ENCODE results near the gene ZIC5. TPM values are rescaled to one million over a fixed set of nuclear protein-coding genes. Genes with fewer than 3 reads are reported as not detected.

Gene ZIC5
- total RNA-seq, 1 experiment from 2014 or later: 0.66 TPM

DNA sequence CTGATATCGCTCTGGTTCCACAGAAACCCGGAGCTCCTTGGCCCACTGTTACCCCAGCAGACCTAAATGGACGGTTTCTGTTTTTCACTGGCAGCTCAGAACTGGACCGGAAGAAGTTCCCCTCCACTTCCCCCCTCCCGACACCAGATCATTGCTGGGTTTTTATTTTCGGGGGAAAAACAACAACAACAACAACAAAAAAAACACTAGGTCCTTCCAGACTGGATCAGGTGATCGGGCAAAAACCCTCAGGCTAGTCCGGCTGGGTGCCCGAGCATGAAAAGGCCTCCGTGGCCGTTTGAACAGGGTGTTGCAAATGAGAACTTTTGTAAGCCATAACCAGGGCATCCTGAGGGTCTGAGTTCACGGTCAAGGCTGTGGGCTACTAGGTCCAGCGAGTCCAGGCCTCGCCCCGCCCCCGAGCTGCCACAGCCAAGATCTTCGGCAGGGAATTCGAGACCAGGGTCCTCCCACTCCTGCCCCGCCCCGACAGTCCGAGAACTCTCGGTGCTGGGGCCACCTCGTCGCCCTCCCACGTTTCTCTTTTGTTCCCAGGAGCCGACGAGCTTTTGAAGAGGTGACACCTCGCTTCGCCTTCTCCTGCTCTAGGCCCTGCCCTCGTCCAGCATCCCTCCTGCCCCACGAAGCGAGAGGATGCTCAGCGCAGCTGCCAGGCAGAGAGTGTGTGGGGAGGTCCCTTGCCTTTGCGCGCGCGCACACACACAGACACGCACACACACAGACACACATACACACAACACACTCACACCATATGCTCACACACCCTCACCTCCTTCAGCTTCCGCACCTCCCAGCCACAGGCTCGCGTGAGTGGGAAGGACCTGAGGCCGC is 18.8 kb upstream of the ZIC5 start:
- Mint-ChIP-seq H3K36me3 (ENCODE audit: insufficient read depth, unreplicated experiment) (no peaks in the 10 kb centered on the region), H3K27me3 (ENCODE audit: insufficient read depth, unreplicated experiment) (peaks cover 29% of the 10 kb centered on the region), H3K4me3 (ENCODE audit: unreplicated experiment) (no peak overlapping the region), H3K4me1 (ENCODE audit: low read depth, unreplicated experiment) (no peaks in the 10 kb centered on the region), H3K9me3 (ENCODE audit: unreplicated experiment) (no peaks in the 10 kb centered on the region), H3K27ac (ENCODE audit: unreplicated experiment) (no peak overlapping the region)
- no TSS peak for BruUV-seq (replicated peaks)
- Histone ChIP-seq H3K4me3 (ENCODE audit: low read depth, low read length) (no peak overlapping the region), H3K36me3 (ENCODE audit: control insufficient read depth, insufficient read depth, low read length) (no peaks in the 10 kb centered on the region), H3K4me1 (no peaks in the 10 kb centered on the region), H3K9me3 (0 out of 2 replicates have a peak, but pooled peaks cover 2% of the 10 kb centered on the region), H3K27me3 (replicated peaks; ENCODE audit: control insufficient read depth, insufficient read depth, low read length) (peaks cover 3% of the 10 kb centered on the region)
- TF ChIP-seq, protein P1, sequence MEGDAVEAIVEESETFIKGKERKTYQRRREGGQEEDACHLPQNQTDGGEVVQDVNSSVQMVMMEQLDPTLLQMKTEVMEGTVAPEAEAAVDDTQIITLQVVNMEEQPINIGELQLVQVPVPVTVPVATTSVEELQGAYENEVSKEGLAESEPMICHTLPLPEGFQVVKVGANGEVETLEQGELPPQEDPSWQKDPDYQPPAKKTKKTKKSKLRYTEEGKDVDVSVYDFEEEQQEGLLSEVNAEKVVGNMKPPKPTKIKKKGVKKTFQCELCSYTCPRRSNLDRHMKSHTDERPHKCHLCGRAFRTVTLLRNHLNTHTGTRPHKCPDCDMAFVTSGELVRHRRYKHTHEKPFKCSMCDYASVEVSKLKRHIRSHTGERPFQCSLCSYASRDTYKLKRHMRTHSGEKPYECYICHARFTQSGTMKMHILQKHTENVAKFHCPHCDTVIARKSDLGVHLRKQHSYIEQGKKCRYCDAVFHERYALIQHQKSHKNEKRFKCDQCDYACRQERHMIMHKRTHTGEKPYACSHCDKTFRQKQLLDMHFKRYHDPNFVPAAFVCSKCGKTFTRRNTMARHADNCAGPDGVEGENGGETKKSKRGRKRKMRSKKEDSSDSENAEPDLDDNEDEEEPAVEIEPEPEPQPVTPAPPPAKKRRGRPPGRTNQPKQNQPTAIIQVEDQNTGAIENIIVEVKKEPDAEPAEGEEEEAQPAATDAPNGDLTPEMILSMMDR (IDR thresholded peaks at IDR 0.05; ENCODE audit: insufficient read depth in 1 of 2, low read depth in 1 of 2, low read length in 1 of 2, severe bottlenecking in 1 of 2, unreplicated experiment in 1 of 2): no peak
- DNase-seq: no peak
- intact Hi-C loops (cut with micrococcal nuclease; ENCODE audit: unreplicated experiment): no loop called here
- ChIA-PET POLR2A (interaction anchor here (0.6 kb wide), 1 partner anchor 9 kb away, joined by 3 read pairs; the partner anchor contains the start of gene ZIC2), CTCF (no interaction called here)

DNA sequence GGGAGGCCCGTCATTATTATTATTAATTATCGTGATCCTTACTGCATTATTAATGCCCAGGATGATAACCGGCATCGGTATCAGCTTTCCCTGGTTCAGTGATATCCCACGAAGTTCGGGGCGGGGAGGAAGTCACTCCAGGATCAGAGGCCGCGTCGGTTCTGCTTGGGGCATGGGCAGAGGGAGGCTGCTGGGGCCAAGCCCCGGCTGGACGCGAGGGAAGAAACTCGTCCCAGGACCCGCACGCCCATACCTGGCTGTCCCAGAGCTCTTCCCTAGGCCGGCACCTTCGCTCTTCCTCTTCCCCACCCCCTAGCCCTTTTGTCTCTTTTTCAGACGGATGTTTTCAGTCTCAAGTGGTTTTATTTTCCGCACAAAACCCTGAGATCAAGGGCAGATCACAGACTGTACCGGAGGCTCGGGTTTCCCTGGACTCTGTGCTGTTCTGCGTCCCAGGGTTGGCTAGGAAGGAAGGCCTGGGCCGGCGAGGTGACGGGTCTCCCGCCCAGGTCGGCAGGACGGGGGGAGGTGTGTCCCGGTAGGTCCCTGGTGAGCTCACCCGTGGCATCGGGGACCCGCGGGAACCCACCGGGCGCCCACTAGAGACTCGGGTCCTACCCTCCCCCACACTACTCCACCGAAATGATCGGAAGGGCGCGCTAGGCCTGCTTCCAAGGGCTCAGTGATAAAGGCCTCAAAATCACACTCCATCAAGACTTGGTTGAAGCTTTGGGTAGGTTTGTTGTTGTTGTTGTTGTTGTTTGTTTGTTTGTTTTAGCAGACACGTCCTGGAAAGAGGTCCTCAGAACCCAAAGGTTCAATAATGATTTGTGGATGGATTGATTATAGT is 17.9 kb upstream of the ZIC5 start:
- Mint-ChIP-seq H3K27ac (ENCODE audit: unreplicated experiment) (no peak overlapping the region), H3K4me1 (ENCODE audit: low read depth, unreplicated experiment) (peaks cover 3% of the 10 kb centered on the region), H3K36me3 (ENCODE audit: insufficient read depth, unreplicated experiment) (no peaks in the 10 kb centered on the region), H3K27me3 (ENCODE audit: insufficient read depth, unreplicated experiment) (peaks cover 25% of the 10 kb centered on the region), H3K9me3 (ENCODE audit: unreplicated experiment) (no peaks in the 10 kb centered on the region), H3K4me3 (ENCODE audit: unreplicated experiment) (no peak overlapping the region)
- intact Hi-C loops (cut with micrococcal nuclease; ENCODE audit: unreplicated experiment): no loop called here
- Histone ChIP-seq H3K36me3 (ENCODE audit: control insufficient read depth, insufficient read depth, low read length) (no peaks in the 10 kb centered on the region), H3K4me3 (ENCODE audit: low read depth, low read length) (no peak overlapping the region), H3K27me3 (replicated peaks; ENCODE audit: control insufficient read depth, insufficient read depth, low read length) (peaks cover 6% of the 10 kb centered on the region), H3K9me3 (0 out of 2 replicates have a peak, but pooled peaks cover 2% of the 10 kb centered on the region), H3K4me1 (peaks cover 5% of the 10 kb centered on the region; the same call in 1 of the 2 replicates)
- CTCF ChIA-PET: no interaction called here
- POLR2A ChIA-PET: interaction anchor here (0.6 kb wide), 1 partner anchor 8 kb away, joined by 3 read pairs; the partner anchor contains the start of gene ZIC2
- BruUV-seq (replicated peaks): no TSS peak
- DNase-seq: no peak
- TF ChIP-seq, protein P1 (IDR thresholded peaks at IDR 0.05; ENCODE audit: insufficient read depth in 1 of 2, low read depth in 1 of 2, low read length in 1 of 2, severe bottlenecking in 1 of 2, unreplicated experiment in 1 of 2): no peak

DNA sequence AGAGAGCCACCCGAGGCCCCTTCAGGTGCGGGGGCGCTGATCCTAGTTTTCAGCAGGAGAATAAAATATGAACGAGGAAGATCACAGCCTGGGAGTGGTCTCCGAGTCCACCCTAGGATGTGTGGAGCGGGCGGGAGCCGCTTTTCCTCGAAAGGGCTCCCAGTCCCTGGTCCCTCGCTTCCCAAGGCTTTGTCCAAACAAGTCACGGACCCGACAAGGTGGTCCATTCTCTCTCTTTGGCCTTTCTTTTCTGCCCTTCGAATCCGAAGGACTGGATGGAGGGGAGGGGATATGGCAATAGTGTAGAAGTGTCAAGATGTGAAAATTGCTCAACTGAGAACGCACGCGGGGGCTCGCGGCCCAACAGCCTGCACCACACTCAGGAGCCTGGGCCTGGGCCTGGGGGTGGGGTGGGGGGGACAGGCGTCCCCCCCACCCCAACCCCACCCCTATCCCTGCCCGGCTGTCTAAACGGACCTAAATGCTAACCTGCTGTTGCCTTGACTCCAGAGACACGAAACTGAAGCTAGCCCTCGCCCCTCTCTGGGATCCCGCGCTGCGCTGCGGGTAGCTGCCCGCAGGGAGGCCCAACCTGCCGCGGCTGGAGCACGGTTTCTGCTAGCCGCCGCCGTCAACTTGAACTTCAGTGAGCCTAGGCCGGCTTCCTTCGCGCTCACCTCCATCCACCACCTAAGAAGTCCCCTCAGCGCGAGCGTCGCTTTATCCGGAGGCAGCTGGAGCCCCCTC is 17.1 kb upstream of the ZIC5 start:
- Histone ChIP-seq H3K4me1 (peaks cover 9% of the 10 kb centered on the region), H3K4me3 (ENCODE audit: low read depth, low read length) (no peak overlapping the region), H3K27me3 (replicated peaks; ENCODE audit: control insufficient read depth, insufficient read depth, low read length) (peaks cover 9% of the 10 kb centered on the region), H3K9me3 (0 out of 2 replicates have a peak, but pooled peaks cover 2% of the 10 kb centered on the region), H3K36me3 (ENCODE audit: control insufficient read depth, insufficient read depth, low read length) (no peaks in the 10 kb centered on the region)
- POLR2A ChIA-PET: no interaction called here
- Mint-ChIP-seq H3K9me3 (ENCODE audit: unreplicated experiment) (no peaks in the 10 kb centered on the region), H3K27ac (ENCODE audit: unreplicated experiment) (no peak overlapping the region), H3K4me1 (ENCODE audit: low read depth, unreplicated experiment) (peaks cover 9% of the 10 kb centered on the region), H3K4me3 (ENCODE audit: unreplicated experiment) (no peak overlapping the region), H3K27me3 (ENCODE audit: insufficient read depth, unreplicated experiment) (peaks cover 30% of the 10 kb centered on the region), H3K36me3 (ENCODE audit: insufficient read depth, unreplicated experiment) (no peaks in the 10 kb centered on the region)
- CTCF ChIA-PET: no interaction called here
- BruUV-seq (replicated peaks): no TSS peak
- DNase-seq: no peak
- intact Hi-C loops (cut with micrococcal nuclease; ENCODE audit: unreplicated experiment): no loop called here
- TF ChIP-seq, protein P1 (IDR thresholded peaks at IDR 0.05; ENCODE audit: insufficient read depth in 1 of 2, low read depth in 1 of 2, low read length in 1 of 2, severe bottlenecking in 1 of 2, unreplicated experiment in 1 of 2): no peak
